HG03025 (cell line): Measurements from ENCODE around the gene RMND5A.

Experiments
- ATAC-seq: cut with Tn5 transposase; IDR thresholded peaks from one replicate; pipeline ENCODE4 v1.9.1; 2021; ENCODE audit warnings: mild to moderate bottlenecking, moderate library complexity; ENCODE audit not compliant: unreplicated experiment, low FRiP score

Gene RMND5A

DNA sequence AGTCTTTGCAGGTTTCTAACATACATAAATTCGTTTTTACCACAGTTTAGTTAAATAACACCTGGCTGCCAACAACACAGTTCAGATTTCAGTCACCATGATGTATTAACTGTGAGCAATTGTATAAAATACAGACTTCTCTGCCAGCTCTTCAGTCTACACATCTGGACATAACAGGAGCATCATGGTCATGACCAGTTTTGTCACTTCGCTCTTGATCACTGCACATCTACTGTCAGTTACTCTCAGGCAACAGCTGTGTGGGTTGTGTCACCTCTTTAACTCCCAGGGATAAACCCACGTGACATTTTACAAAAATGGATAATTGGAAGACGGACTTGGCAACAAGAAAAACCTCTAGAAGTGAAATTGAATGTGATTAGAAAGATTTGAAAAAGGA, 40.3 kb downstream of the RMND5A start:
- no peak for ATAC-seq

DNA sequence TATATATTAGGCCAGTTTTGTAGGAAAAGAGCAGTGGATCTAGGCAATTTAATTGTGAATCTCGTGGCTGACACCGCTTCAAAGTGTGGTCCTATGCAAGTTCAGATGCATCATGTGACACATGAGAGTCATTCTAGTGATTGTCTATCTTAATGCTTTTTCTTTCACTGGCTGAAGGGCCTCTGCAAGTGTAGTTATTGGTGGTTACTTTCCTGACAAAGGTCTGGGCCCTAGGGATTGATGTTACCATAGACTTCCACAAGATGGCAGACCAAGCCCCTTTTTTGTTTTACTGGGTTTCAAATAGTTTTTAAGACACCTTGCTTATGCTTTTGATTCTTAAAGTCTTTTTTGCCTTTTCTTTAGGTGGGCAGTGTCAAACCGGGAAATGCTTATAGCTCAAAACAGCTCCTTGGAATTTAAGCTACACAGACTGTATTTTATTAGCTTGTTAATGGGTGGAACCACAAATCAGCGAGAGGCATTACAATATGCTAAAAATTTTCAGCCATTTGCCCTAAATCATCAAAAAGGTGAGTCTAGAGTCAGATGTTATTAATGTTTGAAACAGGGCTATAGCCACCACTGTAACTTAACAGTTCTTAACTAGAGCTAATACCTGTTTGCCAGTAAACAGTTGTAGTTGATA, 44.7 kb downstream of the RMND5A start:
- no peak for ATAC-seq

DNA sequence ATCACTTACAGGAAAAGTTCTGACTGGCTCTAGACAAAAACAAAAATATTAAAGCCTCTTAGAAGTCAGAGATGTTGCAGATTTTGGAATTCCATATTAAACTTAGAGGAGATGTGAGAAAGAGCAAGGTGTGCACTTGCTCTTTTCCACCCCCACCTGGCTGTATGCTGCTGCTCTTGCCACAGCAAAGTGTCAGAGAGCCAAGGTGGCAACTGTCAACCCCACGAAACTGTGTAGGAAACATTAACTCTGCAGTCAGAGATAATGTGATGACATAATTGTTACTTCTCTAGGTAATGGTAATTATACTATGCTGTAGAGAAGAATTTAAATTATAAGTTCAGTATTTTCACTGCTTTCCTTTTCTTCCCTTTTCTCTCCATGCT, 45.2 kb downstream of the RMND5A start:
- ATAC-seq = no peak

DNA sequence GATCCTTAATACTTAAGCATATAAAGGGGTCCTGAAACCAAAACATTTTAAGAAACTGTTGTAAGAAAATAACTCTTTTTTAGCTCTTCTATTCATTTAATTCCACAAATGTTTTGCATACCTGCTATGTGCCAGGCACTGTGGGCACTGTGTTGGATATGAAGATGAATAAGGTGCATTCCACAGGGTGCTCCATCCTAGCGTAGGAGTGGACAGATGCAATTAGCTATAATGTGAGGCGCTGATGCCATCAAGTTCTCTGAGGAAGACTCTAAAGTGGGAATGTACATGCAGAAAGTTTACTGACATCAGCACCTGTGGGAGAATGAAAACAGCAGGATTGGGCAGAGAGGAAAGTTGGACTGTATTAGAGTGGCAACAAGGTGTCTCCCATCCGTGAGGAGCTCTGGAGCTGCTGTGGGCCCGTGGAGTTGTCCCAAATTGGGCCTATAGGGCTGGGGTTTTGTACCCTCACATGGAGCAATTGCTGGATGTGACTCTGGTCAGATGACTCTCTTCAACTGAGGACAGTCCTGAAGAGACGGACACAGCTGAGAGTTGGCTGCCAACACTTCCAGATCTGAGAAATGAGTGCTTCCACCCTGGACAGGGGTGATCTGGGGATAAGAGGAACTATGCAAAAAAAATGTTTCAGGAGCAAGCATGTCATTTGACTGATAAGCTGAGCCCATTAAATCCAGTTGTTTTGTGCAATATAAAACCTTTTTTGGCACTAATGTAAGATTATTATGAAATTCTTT, 48.3 kb downstream of the RMND5A start:
- no peak for ATAC-seq

DNA sequence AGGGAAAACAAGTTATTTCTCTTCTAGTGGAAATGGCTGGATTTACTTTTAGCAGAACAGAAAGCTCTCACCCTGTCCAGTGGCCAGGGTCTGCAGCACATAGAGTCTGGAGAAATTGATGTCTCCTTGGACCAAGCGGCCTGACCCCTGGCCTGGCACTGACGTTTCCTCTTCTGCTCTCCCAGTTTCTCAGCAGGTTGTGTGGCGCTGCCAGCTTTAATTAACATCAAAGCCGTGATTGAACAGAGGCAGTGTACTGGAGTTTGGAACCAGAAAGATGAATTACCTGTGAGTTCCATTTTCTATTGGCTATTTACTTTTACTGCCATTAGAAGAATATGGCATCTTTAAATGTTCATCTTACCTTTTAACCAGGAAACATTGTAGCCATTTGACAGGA, 49.7 kb downstream of the RMND5A start:
- ATAC-seq = no peak

DNA sequence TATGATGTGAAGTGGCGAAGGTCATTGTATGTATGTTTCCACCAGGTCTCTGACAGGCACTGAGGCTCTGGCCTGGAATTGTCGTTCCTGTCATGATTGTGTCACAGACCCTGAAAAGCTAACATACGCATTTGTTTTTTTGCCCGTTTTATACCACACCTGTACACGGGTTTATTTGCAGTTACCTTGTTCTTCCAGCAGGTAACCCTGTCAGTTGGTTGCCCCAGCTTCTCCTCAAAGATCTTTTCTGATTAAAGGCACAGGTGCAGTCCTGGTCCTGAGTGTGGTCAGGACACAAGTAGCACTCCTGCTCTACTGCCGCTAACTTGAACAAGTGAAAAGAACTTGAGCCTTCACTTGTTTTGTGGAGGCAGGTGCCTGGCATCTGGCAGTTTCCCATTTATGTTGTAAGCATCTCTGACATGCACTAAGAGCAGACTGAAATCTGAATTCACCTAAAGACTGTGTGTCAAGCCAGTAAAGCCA, 50.8 kb downstream of the RMND5A start:
- no peak for ATAC-seq

DNA sequence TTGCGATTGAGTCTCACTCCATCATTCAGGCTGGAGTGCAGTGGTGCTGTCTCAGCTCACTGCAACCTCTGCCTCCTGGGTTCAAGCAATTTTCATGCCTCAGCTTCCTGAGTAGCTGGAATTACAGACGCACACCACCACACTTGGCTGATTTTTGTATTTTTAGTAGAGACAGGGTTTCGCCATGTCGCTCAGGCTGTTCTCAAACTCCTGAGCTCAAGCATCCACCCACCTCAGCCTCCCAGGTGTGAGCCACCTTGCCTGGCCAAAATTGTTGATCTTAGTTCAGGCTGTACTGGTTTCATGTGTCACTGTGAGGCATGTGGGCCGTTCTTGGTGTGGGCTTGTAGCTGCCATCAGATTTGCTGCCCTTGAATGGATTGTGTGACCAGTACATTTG, 52.5 kb downstream of the RMND5A start:
- ATAC-seq = no peak

DNA sequence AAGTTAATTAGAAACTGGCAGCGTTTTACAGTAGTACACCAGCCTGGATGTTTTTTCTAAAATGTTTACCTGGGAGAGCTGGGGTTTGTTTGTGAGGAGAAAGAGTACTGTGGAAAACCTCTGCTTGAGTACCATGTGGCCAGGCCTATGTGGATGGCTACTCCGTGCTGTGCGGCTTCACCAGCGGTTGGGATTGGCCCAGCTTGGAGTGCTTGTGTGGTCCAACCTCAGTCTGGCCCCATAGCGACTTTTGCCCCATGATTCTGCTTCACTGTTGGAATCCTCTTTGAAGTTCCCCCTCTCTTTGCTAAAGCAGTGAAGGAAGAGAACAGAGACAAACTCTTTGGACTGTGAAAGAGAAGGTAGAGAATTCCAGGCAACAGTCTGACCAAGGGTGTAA, 54.8 kb downstream of the RMND5A start:
- ATAC-seq = no peak

DNA sequence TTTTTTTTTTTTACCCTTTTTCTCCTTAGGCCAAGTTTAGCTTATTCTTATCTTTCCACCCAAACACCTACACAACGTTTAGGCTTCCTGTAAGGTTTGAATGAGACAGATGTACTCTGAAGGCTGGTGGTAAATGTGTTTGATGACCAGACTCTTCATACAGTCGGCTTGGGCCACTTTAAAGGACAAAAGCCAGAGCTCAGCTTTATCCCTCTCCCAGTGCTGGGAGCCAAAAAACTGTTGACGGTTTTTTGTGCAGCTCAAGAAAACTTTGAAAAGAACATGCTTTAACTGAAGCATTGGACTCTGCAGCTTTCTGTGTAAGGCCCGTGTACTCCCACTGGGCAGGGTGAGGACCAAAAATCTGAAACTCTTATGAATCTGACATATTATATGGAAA, 55.2 kb downstream of the RMND5A start:
- no peak for ATAC-seq

DNA sequence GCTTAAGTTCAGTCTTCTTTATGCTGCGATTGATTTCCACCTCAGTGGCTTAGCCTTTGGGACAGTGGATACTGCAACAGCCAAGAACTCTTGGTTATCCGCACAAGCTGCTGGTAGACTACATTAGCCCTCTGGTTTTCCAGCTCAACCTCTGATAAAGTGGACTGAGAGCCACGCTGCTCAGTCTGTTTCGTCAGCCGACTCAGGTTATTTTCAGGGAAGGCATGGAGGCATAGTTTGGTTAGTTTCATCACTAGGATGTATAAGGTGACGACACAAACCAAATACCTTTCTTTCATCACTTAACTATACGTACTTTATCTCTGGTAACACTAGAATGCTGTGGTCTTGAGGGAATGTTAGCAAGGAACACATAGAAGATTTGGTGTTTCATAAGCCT, 56.4 kb downstream of the RMND5A start:
- ATAC-seq = no peak

DNA sequence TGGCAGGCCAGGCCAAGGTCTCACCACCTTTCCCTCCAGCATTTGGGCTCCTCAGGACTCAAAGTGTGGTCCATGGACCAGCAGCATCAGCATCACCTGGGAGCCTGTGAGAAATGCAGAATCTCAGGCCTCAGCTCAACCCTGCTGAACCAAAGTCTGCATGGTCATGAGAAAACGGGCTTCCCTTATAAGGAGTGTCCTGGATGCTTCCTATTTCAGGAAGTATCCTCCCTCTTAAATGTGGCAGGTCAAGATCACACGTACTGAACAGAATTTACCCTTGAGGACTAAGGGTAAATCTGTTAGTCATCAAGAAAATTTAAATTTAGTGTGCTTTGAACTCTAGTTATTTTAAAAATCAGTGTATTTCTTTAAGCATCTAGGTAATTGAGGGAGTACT, 58.9 kb downstream of the RMND5A start:
- no peak for ATAC-seq

DNA sequence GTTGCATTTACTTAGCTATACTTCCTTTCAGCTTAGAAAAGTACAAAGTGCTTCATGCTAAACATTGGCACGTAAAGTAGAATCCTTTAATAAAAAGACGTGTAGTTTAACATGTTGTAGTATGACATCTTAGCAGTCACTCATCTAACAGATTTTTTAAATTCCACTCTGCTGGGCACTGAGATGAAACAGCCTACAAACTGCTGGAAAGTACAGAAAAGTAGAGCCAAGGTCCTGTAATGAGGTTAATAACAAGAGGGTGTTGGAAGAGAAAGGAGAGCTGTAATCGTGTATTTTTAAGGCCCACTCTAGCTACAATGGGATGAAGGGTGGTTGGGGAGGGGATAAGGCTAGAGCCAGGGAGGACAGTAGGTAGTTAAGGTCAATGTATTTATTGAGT, 59.9 kb downstream of the RMND5A start:
- ATAC-seq = no peak

DNA sequence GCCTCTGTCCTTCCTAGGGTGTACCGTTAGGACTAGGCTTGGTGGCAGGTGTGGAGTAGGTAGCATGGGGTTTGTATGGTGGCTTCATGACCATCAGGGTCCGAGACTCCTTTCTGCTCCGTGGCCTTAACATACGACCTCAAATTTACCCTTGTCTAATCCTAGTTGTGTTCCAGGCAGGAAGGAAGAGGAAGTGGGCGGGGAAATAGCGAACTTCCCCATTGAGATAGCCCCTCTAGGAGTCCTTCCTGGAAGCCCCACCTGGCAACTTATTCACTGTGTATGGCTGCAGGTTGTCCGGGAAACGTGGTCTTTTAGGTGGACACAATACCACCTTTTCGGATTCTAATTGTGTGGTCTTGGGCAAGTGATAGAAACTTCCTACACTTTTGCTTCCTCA, 61.3 kb downstream of the RMND5A start:
- no peak for ATAC-seq

DNA sequence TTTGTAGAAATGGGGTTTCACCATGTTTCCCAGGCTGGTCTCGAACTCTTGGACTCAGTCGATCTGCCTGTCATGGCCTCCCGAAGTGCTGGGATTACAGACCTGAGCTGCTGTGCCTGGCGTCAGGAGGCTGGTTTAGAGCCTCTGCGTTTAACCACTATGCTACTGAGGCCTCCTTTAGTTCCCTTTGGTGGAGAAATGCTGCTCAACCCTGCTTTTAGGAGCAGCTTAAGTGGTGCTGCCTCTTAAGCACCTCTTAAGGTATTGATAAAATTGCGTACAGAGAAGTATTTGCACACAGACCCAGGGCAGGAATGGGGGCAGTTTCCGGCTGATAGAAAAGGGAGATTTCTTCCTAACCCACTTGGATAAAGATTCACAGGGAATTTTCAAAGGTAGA, 62.7 kb downstream of the RMND5A start:
- no peak for ATAC-seq

DNA sequence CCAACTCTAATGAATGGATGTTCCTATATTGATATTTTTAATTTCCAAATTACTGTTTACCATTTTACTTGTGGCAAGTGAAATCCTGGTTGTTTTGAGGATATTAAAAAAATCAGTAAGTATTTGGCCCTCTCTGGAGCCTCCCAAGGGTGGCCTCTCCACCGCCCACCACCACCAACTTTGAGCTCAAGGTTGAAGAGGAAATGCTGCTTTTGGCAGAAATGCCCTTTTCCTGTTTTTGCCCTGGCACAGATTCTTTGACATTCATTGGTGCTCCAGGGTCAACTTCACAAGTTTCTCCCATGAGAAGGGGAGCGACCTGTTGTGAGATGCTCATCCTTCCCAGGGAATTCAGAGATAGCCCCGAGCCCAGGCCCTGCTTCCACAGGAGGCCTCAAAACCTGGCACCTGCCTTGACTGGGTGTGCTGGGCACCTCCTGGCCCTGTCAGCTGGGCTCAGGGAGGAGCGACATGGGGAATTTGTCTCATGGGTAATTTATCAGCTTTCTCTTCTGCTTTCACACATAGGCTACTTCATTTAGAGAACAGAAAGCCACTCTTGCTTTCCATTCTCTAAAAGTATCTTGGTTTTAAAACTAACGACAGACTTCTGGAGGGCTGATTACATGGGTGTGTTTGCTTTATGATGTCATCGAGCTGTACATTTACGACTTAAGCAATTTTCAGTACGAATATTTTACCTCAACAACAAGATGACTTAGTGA, 63.7 kb downstream of the RMND5A start:
- peak; percentile 96 for ATAC-seq

DNA sequence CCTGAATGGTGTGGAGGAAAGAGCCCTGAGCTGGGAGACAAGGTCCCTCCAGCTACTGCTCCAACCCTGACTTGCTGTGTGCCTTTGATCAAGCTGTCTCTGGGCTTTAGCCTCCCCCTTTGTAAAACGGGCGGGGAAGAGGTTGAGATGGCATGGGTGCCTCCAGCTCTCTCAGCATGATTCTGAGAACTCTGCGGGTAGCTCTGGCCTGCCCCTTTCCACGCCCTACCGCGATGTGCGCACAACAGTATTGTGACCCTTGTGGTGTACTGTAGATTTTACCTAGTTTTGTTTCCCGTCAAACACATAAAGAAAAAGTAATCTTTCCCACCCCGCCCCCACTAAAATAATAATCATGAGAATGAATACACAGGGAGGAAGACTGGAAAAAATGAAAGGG, 65.4 kb downstream of the RMND5A start:
- ATAC-seq = no peak

DNA sequence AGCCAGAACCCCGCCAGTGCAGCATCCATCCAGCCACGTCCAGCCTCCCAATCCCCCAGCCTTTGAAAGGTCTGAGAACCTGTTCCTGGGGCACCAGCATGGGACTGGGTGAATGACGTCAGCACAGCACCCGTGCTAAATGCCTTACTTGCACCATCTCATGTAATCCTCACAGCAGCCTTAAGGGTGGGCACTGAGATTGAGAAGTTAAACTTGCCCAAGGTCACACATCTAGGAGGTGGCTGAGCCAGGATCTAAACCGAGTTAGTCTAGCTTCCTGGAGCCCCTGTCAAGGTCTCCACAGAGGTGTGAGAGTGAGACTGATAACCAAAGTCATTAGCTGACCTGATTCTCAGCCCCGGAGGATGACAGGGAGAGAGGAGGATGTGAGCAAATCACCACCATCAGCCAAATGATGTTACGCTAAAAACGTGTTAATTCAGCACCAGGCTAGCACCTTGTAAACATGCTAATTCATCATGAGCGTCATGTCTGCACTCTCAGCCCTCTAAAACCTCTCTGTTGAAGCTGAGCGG, 66.0 kb downstream of the RMND5A start:
- ATAC-seq = no peak

DNA sequence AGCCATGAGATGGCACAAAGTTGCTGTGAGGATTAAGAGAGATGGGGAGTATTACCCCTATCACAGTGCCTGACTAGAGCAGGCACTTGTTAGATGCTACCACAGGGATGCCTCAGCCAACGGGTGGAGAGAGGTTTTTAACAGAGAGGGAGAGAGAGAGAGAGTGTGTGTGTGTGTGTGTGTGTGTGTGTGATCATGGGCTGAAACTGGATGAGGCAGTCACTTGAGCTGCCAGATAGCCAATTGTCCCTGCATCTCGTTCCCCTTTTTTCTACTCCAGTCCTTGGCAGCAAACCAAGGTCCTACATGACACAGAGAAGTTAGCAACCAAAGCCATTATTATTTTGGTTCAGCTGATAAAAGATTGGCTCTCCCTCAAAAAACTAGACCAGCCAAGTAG, 67.6 kb downstream of the RMND5A start:
- ATAC-seq = no peak

DNA sequence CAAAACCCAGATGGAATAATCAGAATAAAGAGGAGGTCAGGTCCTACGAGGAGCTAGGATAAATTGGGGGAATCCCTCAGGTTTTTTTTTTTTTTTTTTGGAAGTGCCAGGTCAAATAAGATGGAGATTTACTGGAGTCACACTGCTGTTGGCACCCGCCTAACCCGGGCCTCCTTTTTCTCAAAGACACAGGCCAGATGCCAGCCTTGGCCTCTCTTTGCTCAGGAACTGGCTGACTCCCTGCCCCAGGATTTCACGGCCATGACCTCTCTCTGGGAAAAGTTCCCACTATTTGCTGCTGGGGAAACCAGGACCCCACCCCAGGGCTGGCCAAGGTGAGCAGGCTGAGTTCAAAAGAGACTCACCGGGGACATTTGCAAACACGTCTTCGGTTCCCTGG, 68.1 kb downstream of the RMND5A start:
- ATAC-seq = no peak

DNA sequence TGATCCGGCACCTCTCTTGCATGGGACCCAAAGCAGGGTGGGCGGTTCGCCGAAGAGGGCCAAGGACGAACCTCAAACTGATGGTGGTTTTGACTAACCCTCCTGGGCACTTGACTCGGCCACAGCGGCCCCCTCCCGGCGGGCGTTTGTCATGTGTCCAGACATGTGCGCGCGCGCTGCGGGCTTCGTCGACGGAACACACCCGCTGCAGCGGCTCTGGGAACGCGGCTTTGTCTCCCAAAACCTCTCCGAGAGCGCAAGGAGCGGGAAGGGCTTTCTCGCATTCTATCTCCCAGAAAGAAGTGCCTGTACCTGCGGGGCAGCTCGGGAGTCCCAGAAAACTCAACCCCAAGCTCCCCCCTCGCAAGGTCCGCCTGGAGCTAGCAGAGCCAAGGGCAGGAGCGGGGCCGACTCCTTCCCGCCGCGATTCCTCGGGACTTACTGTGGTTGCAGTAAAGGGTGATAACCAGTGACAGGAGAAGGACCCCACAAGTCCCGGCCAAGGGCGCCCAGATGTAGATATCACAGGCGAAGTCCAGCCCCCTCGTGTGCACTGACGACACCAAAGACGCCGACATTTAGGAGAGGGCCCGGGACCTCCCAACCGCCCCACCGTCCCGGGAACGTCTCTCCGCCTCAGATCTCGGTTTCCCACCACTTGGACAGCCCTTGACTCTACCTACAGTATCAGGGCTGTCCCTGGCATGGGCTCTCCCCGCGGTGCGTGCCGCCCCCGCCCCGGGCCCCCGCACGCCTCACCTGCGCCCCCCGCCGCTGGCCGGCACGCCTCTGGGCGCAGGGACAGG, 69.0 kb downstream of the RMND5A start:
- no peak for ATAC-seq
